B cell (primary cell): Measurements from ENCODE around the gene ACADM.

Source experiments
- CTCF ChIP-seq: fragments of 200-600 bp; IDR thresholded peaks from one replicate; pipeline ENCODE4 v1.8.0; 2022; ENCODE audit warnings: antibody characterized with exemption, mild to moderate bottlenecking
- EZH2 ChIP-seq: IDR thresholded peaks from 2 replicates; pipeline ENCODE4 v1.6.1; 2012; ENCODE audit warnings: borderline replicate concordance, low read depth, mild to moderate bottlenecking, moderate library complexity, low read length; ENCODE audit not compliant: insufficient read depth, poor library complexity, severe bottlenecking

- no peak for TF ChIP-seq CTCF
- no peak for TF ChIP-seq EZH2
Measured at GRCh38 chr1:75745276-75745675, 20.8 kb downstream of the ACADM start.
